ENCODE results near the gene DOK5.

DNA sequence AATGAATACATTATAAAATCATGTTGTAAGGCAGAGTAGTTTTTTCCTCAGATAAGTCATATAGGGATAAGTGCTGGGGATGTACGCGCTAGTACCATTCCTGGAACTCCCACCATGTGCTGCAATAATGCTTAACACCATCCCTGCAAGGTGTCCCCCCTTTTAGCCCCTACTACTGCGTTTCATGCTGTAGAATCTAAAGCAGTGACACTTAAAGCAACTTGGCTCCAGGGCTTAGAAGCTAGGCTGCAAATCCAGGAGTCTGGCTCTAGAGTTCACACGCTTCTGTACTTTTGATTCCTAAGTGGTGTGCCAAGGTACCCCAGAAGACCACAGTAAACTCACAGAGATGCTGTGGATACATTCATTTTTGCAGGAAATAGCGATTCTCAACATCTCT, 183.1 kb downstream of the DOK5 start:
- TF ChIP-seq, protein P1, sequence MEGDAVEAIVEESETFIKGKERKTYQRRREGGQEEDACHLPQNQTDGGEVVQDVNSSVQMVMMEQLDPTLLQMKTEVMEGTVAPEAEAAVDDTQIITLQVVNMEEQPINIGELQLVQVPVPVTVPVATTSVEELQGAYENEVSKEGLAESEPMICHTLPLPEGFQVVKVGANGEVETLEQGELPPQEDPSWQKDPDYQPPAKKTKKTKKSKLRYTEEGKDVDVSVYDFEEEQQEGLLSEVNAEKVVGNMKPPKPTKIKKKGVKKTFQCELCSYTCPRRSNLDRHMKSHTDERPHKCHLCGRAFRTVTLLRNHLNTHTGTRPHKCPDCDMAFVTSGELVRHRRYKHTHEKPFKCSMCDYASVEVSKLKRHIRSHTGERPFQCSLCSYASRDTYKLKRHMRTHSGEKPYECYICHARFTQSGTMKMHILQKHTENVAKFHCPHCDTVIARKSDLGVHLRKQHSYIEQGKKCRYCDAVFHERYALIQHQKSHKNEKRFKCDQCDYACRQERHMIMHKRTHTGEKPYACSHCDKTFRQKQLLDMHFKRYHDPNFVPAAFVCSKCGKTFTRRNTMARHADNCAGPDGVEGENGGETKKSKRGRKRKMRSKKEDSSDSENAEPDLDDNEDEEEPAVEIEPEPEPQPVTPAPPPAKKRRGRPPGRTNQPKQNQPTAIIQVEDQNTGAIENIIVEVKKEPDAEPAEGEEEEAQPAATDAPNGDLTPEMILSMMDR (conservative IDR thresholded peaks at IDR 0.05; ENCODE audit: low read length), result no peak
- no peak for TF ChIP-seq EZH2phosphoT487 (IDR thresholded peaks at IDR 0.05; ENCODE audit: borderline replicate concordance, low read depth, low read length)

Measured in OCI-LY7 (cell line).